Hematopoietic multipotent progenitor cell treated with erythropoietin and hydrocortisone succinate and interleukin-3 and kit ligand, for 6 days (in vitro differentiated cells): Measurements from ENCODE around the gene CHL1.
A peak's percentile ranks its signal among the peaks of the same experiment; 100 is the strongest.

Source experiments
- DNase-seq: peaks from one replicate; pipeline ENCODE4 v3.0.0-alpha.2; 2015

The CHL1 gene

GRCh38 chr3:411226-411625 lies 214.7 kb downstream of the CHL1 start:
- DNase-seq: no peak

GRCh38 chr3:414063-414462 lies 217.5 kb downstream of the CHL1 start:
- peak; percentile 42 for DNase-seq

GRCh38 chr3:418239-418929 lies 221.8 kb downstream of the CHL1 start:
- DNase-seq: no peak

GRCh38 chr3:420584-420983 lies 224.0 kb downstream of the CHL1 start:
- DNase-seq: no peak

- DNase-seq: no peak
Observed at GRCh38 chr3:425079-425478, 228.5 kb downstream of the CHL1 start.

GRCh38 chr3:426072-426471 lies 229.5 kb downstream of the CHL1 start:
- no peak for DNase-seq

- DNase-seq: no peak
Observed at GRCh38 chr3:427128-427527, 230.6 kb downstream of the CHL1 start.

- DNase-seq: no peak
Observed at GRCh38 chr3:430186-430585, 233.6 kb downstream of the CHL1 start.

- DNase-seq: no peak
Observed at GRCh38 chr3:435161-435560, 238.6 kb downstream of the CHL1 start.

GRCh38 chr3:436053-436452 lies 239.5 kb downstream of the CHL1 start:
- DNase-seq: no peak

- DNase-seq: no peak
Observed at GRCh38 chr3:440826-441225, 244.3 kb downstream of the CHL1 start.

- no peak for DNase-seq
Observed at GRCh38 chr3:445960-446359, 249.4 kb downstream of the CHL1 start.

- DNase-seq: no peak
Observed at GRCh38 chr3:447671-448070, 251.1 kb downstream of the CHL1 start.

GRCh38 chr3:449711-450110 lies 253.1 kb downstream of the CHL1 start:
- DNase-seq: no peak

- DNase-seq: no peak
Observed at GRCh38 chr3:452221-452620, 255.7 kb downstream of the CHL1 start.

GRCh38 chr3:453106-453505 lies 256.5 kb downstream of the CHL1 start:
- no peak for DNase-seq

- DNase-seq: no peak
Observed at GRCh38 chr3:454986-455385, 258.4 kb downstream of the CHL1 start.

- no peak for DNase-seq
Observed at GRCh38 chr3:458124-458523, 261.6 kb downstream of the CHL1 start.

- no peak for DNase-seq
Observed at GRCh38 chr3:458653-459310, 262.2 kb downstream of the CHL1 start.
